Activated naive CD8-positive, alpha-beta T cell treated with anti-CD3 and anti-CD28 coated beads for 36 hours (primary cell): Measurements from ENCODE around the gene MMP13. TPM values are rescaled to one million over a fixed set of nuclear protein-coding genes. Genes with fewer than 3 reads are reported as not detected.

Source experiments
- DNase-seq: peaks from one replicate; pipeline ENCODE4 v3.0.0; 2021
- H3K27ac Mint-ChIP-seq: one replicate; pipeline ENCODE4 v1.8.0; 2022; ENCODE audit warnings: mild to moderate bottlenecking, moderate library complexity, mixed read lengths
- H3K27me3 Mint-ChIP-seq: one replicate; pipeline ENCODE4 v1.8.0; 2022; ENCODE audit warnings: mild to moderate bottlenecking, mixed read lengths
- H3K36me3 Mint-ChIP-seq: one replicate; pipeline ENCODE4 v1.8.0; 2021; ENCODE audit warnings: mild to moderate bottlenecking, mixed read lengths
- H3K4me1 Mint-ChIP-seq: one replicate; pipeline ENCODE4 v1.8.0; 2021; ENCODE audit warnings: mixed read lengths
- H3K4me3 Mint-ChIP-seq: one replicate; pipeline ENCODE4 v1.8.0; 2022; ENCODE audit warnings: mild to moderate bottlenecking, moderate library complexity, mixed read lengths
- H3K9me3 Mint-ChIP-seq: one replicate; pipeline ENCODE4 v1.8.0; 2022; ENCODE audit warnings: mixed read lengths
- total RNA-seq, 2 experiments: library from RNA; stranded (reverse); gene quantifications; one replicate each; pipeline ENCODE4 v1.2.3, GENCODE V29; 2021

Gene MMP13
- total RNA-seq, 2 experiments from 2014 or later: not detected

DNA sequence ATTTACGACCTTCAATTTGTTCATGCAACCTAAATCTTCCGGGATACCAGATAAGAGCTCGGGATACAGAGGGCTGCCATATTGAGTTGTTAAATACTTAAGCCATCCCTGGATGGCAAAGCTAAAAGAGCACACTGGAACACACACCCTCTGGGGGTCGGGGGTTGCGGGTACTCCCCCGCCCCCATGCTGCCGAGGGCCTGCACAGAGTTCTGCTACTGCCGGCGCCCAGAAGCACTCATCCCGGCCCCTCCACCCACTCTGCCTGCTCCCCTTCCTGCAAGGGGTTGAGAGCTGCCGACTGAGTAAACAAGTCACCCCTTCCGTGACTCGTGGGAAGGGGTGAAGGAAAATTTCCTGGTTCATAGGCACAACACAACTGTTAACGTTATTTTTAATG, 9.3 kb upstream of the MMP13 start:
- Mint-ChIP-seq H3K4me3 (no peak overlapping the region), H3K9me3 (no peaks in the 10 kb centered on the region), H3K36me3 (no peaks in the 10 kb centered on the region), H3K27me3 (peaks cover 10% of the 10 kb centered on the region), H3K4me1 (no peaks in the 10 kb centered on the region), H3K27ac (no peak overlapping the region)
- DNase-seq: no peak

- H3K4me3 Mint-ChIP-seq: no peak overlapping the region
- H3K4me1 Mint-ChIP-seq: no peaks in the 10 kb centered on the region
- H3K27me3 Mint-ChIP-seq: peaks cover 3% of the 10 kb centered on the region
- H3K27ac Mint-ChIP-seq: no peak overlapping the region
- H3K36me3 Mint-ChIP-seq: no peaks in the 10 kb centered on the region
- DNase-seq: no peak
- H3K9me3 Mint-ChIP-seq: no peaks in the 10 kb centered on the region
These were observed 2.4 kb upstream of the MMP13 start for GRCh38 chr11:102957953-102958352.

GRCh38 chr11:102950622-102951081, 4.9 kb downstream of the MMP13 start:
- Mint-ChIP-seq H3K36me3 (no peaks in the 10 kb centered on the region), H3K27me3 (peaks cover 11% of the 10 kb centered on the region), H3K9me3 (no peaks in the 10 kb centered on the region), H3K4me3 (no peak overlapping the region), H3K4me1 (no peaks in the 10 kb centered on the region), H3K27ac (no peak overlapping the region)
- no peak for DNase-seq

- H3K9me3 Mint-ChIP-seq: no peaks in the 10 kb centered on the region
- peaks cover 2% of the 10 kb centered on the region for H3K4me1 Mint-ChIP-seq
- H3K36me3 Mint-ChIP-seq: no peaks in the 10 kb centered on the region
- no peak overlapping the region for H3K4me3 Mint-ChIP-seq
- DNase-seq: no peak
- H3K27me3 Mint-ChIP-seq: peaks cover 14% of the 10 kb centered on the region
- H3K27ac Mint-ChIP-seq: no peak overlapping the region
These were observed 9.3 kb downstream of the MMP13 start for GRCh38 chr11:102946237-102946636.

DNA sequence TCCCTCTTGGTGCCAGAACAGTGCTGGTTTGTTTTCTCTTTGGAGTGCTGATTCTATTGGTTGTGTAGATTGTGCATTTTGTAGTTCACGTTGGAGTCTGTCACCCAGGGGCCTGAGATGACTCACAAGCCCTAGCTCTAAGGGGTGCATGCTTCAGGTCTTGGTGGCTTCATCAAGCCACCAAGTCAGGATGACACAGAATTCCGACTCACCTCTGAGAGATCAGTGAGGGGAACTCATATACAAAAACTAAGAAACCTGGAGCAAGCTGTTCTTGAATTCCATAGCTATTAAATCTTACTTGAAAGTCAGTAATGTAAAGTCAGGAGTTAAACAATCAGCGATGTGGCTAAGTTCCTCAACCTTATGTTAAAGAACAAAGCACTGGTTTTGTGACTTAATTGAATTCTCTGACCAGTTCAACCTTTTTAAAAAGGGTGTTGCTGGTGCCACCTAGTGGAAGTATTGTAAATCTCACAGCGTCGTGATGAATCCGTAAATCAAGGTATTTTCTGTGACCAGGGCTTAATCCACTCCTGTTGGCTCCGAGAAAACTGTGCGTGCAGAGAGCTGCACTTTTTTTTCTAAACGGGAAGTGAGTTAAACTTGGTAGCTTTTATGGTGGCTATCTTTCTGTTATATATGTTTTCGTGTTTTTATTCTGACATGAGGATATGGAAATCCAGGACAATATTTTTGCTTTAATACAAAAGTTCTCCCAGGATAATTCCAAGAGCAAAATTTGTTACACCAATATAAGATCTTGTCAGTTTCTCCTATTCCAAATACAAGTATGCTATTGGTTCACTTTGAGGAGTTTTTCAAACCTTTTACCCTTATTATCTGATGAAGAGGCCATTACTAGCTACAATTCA, 14.6 kb downstream of the MMP13 start:
- Mint-ChIP-seq H3K27ac (no peak overlapping the region), H3K36me3 (no peaks in the 10 kb centered on the region), H3K27me3 (peaks cover 6% of the 10 kb centered on the region), H3K4me1 (peaks cover 4% of the 10 kb centered on the region), H3K4me3 (no peak overlapping the region), H3K9me3 (no peaks in the 10 kb centered on the region)
- DNase-seq: peak; percentile 14

DNA sequence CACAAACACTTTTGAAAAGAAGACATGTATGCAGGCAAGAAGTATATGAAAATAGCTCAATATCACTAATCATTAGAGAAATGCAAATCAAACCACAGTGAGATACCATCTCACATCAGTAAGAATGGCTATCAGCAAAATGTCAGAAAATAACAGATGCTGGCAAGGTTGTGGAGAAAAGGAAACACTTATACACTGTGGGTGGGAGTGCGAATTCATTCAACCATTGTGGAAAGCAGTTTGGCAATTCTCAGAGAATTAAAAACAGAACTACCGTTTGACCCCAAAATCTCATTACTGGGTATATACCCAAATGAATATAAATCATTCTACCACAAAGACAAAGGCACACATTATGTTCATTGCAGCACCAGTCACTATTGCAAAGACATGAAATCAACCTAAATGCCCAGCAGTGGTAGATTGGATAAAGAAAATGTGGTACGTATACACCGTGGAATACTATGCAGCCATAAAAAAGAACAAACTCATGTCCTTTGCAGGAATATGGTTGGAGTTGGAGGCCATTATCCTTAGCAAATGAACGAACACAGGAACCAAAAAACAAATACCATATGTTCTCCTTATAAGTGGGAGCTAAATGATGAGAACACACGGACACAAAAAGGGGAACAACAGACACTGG, 18.5 kb downstream of the MMP13 start:
- peaks cover 4% of the 10 kb centered on the region for H3K4me1 Mint-ChIP-seq
- H3K27ac Mint-ChIP-seq: no peak overlapping the region
- H3K27me3 Mint-ChIP-seq: peaks cover 9% of the 10 kb centered on the region
- DNase-seq: no peak
- H3K36me3 Mint-ChIP-seq: no peaks in the 10 kb centered on the region
- no peak overlapping the region for H3K4me3 Mint-ChIP-seq
- no peaks in the 10 kb centered on the region for H3K9me3 Mint-ChIP-seq

DNA sequence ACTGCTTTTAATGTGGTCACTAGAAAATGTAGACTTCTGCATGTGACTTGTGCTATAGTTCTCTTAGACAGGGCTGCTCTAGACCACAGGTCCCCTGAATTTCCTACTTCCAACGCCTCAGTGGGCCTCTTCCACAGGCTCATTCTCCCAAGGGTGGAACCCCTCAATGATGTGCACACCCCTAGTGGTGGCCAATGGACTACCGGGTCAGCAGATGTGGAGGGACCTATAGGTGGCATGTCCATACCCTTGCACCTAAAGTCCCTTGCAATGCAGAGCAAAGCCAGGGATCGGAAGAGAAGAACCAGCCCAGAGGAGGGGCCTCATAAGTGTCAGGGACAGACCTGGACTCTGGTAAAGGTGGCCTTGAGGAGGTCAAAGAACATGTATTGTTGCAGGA, 20.0 kb downstream of the MMP13 start:
- Mint-ChIP-seq H3K27me3 (peaks cover 10% of the 10 kb centered on the region), H3K4me3 (no peak overlapping the region), H3K27ac (no peak overlapping the region), H3K36me3 (no peaks in the 10 kb centered on the region), H3K4me1 (no peaks in the 10 kb centered on the region), H3K9me3 (no peaks in the 10 kb centered on the region)
- DNase-seq: no peak

DNA sequence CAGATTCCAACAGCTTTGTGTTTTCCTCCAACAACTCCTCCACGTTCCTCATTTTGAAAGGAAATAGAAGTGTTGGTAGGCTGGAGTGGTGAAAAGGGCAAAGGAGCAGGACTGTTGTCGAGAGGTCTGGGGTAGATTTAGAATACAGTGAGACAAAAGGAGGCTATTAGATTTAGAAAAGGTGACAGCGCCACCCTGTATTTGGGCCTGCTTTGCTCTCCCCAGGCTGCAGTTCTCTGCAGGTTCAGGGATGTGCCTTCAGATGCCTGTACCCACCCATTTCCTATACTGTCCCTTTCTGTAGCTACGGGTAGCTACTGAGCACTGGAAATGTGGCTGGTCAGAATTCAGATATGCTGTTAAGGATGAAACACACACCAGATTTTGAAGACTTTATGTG, 20.8 kb downstream of the MMP13 start:
- peaks cover 10% of the 10 kb centered on the region for H3K27me3 Mint-ChIP-seq
- no peak for DNase-seq
- no peak overlapping the region for H3K27ac Mint-ChIP-seq
- H3K9me3 Mint-ChIP-seq: no peaks in the 10 kb centered on the region
- no peaks in the 10 kb centered on the region for H3K4me1 Mint-ChIP-seq
- H3K4me3 Mint-ChIP-seq: no peak overlapping the region
- no peaks in the 10 kb centered on the region for H3K36me3 Mint-ChIP-seq

GRCh38 chr11:102933627-102934026, 21.9 kb downstream of the MMP13 start:
- no peak overlapping the region for H3K27ac Mint-ChIP-seq
- no peaks in the 10 kb centered on the region for H3K4me1 Mint-ChIP-seq
- peaks cover 10% of the 10 kb centered on the region for H3K27me3 Mint-ChIP-seq
- no peaks in the 10 kb centered on the region for H3K36me3 Mint-ChIP-seq
- H3K9me3 Mint-ChIP-seq: no peaks in the 10 kb centered on the region
- no peak for DNase-seq
- no peak overlapping the region for H3K4me3 Mint-ChIP-seq

DNA sequence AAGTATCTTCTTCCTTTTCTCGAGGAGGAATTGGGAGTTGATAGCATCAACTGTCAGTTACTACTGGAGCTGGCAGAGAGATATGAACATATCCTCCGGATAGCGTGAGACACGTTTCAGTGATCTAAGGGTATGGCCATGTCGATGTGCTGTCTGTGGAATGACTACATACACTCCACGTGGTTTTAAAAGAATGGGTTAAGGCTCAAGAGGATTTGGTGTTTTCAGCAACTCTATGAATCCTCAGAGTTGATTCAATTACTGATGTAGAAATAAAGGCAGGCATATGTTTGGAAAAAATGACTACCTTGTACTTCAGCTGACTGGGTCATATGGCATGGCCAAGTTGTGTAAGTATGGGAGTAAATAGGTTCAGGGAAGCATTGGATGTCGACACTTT, 22.9 kb downstream of the MMP13 start:
- Mint-ChIP-seq H3K36me3 (no peaks in the 10 kb centered on the region), H3K27ac (no peak overlapping the region), H3K27me3 (peaks cover 10% of the 10 kb centered on the region), H3K9me3 (no peaks in the 10 kb centered on the region), H3K4me3 (no peak overlapping the region), H3K4me1 (no peaks in the 10 kb centered on the region)
- DNase-seq: no peak

GRCh38 chr11:102930451-102930850, 25.1 kb downstream of the MMP13 start:
- Mint-ChIP-seq H3K27me3 (peaks cover 10% of the 10 kb centered on the region), H3K4me1 (no peaks in the 10 kb centered on the region), H3K27ac (no peak overlapping the region), H3K4me3 (no peak overlapping the region), H3K36me3 (no peaks in the 10 kb centered on the region), H3K9me3 (no peaks in the 10 kb centered on the region)
- DNase-seq: no peak

DNA sequence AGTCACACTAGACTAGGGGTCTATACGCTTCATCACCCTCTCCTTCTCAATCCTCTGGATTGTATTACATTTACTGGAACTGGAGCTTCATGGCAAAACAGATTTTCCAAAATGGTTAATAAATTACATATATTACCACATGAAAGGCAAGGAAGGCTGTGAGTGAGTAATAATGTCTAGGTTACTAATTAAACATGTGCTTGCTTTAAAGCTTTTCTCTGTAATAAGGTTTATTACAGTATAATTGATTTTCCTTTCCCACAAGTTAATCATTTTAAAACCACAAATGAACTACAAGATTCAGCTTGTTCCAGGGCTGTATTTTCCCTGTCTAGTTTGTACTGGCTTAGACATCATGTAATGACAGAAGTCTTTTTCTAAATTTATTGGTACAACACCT, 25.6 kb downstream of the MMP13 start:
- Mint-ChIP-seq H3K27me3 (peaks cover 10% of the 10 kb centered on the region), H3K4me3 (no peak overlapping the region), H3K9me3 (no peaks in the 10 kb centered on the region), H3K4me1 (no peaks in the 10 kb centered on the region), H3K27ac (no peak overlapping the region), H3K36me3 (no peaks in the 10 kb centered on the region)
- DNase-seq: no peak

- no peak overlapping the region for H3K27ac Mint-ChIP-seq
- peaks cover 10% of the 10 kb centered on the region for H3K27me3 Mint-ChIP-seq
- H3K36me3 Mint-ChIP-seq: no peaks in the 10 kb centered on the region
- no peak for DNase-seq
- no peaks in the 10 kb centered on the region for H3K9me3 Mint-ChIP-seq
- no peaks in the 10 kb centered on the region for H3K4me1 Mint-ChIP-seq
- H3K4me3 Mint-ChIP-seq: no peak overlapping the region
These were observed 26.4 kb downstream of the MMP13 start for GRCh38 chr11:102929166-102929565.

DNA sequence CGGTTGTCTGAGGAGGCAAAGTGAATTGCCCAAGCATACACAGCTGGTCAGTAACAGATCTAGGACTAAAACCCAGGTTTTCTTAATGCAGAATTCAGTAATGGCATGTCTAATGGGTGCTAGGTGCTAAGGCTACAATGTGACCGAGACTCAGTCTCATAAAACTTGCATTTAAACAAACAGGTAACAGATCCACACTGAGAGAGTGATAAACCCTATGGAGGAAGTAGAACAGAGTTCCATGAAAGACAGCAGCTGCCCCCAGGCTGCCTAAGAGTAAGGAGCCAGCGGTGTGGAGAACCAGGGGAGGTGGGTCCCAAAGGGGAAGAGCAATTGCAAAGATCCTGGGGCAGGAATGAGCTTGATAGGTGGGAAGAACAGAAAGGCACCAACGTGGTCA, 27.3 kb downstream of the MMP13 start:
- Mint-ChIP-seq H3K4me3 (no peak overlapping the region), H3K36me3 (no peaks in the 10 kb centered on the region), H3K27ac (no peak overlapping the region), H3K27me3 (peaks cover 9% of the 10 kb centered on the region), H3K4me1 (no peaks in the 10 kb centered on the region), H3K9me3 (no peaks in the 10 kb centered on the region)
- no peak for DNase-seq

GRCh38 chr11:102927624-102927990, 27.9 kb downstream of the MMP13 start:
- no peak overlapping the region for H3K4me3 Mint-ChIP-seq
- H3K9me3 Mint-ChIP-seq: no peaks in the 10 kb centered on the region
- no peaks in the 10 kb centered on the region for H3K36me3 Mint-ChIP-seq
- DNase-seq: no peak
- H3K27ac Mint-ChIP-seq: no peak overlapping the region
- peaks cover 7% of the 10 kb centered on the region for H3K27me3 Mint-ChIP-seq
- H3K4me1 Mint-ChIP-seq: no peaks in the 10 kb centered on the region
